ENCODE measurements around the gene IDH3G. TPM values are rescaled to one million over a fixed set of nuclear protein-coding genes. Genes with fewer than 3 reads are reported as not detected.
"Not testable (repeated sequence)": the region's sequence is repeated elsewhere in the genome, so short reads cannot be mapped to it uniquely, and the experiment has no call there.

IDH3G gene
- total and polyA plus RNA-seq, 10 donors: 32.7 to 92.7 (median 58.1) TPM

- TF ChIP-seq POLR2AphosphoS5 (IDR thresholded peaks at IDR 0.05) (no peak), POLR2A (IDR thresholded peaks at IDR 0.05) (no peak), CTCF (IDR thresholded peaks at IDR 0.05 in 8 of 11, conservative IDR thresholded peaks at IDR 0.05 in 3 of 11) (no peak)
- Histone ChIP-seq H3K4me3 (no peak overlapping the region), H3K9me3 (no peaks in the 10 kb centered on the region), H3K27ac (no peak overlapping the region), H3K27me3 (replicated peaks in 1 of 7) (peaks cover 0 to 11% (median 0%) of the 10 kb centered on the region in 7 donors), H3K4me1 (peaks cover 0 to 2% (median 0%) of the 10 kb centered on the region in 6 donors), H3K36me3 (no peaks in the 10 kb centered on the region)
- peak; percentile 41 for DNase-seq
- intact Hi-C loops (cut with DNase I; ENCODE audit: low total_unique reads): no loop called here
- 72 to 81% (median 74%) methylated on average over 12 of the region's 12 CpGs for WGBS, 5 donors
Measured at GRCh38 chrX:153750127-153750774, 43.9 kb downstream of the IDH3G start.

GRCh38 chrX:153749017-153749416, 45.2 kb downstream of the IDH3G start:
- WGBS, 5 donors: 77 to 92% (median 82%) methylated on average over 7 of the region's 7 CpGs
- intact Hi-C loops (cut with DNase I; ENCODE audit: low total_unique reads); H3K9me3 ChIP-seq; H3K4me1 ChIP-seq; H3K27ac ChIP-seq; H3K36me3 ChIP-seq; H3K4me3 ChIP-seq; DNase-seq: not testable (repeated sequence)
- H3K27me3 ChIP-seq (replicated peaks in 1 of 7): peaks cover 0 to 15% (median 0%) of the 10 kb centered on the region in 7 donors

- H3K9me3 ChIP-seq; H3K36me3 ChIP-seq; H3K4me3 ChIP-seq; intact Hi-C loops (cut with DNase I; ENCODE audit: low total_unique reads); H3K27ac ChIP-seq; DNase-seq: not testable (repeated sequence)
- Histone ChIP-seq H3K4me1 (peaks cover 0 to 20% (median 7%) of the 10 kb centered on the region in 6 donors), H3K27me3 (replicated peaks in 1 of 7) (peaks cover 0 to 18% (median 0%) of the 10 kb centered on the region in 7 donors)
- WGBS, 5 donors: 80 to 96% (median 83%) methylated on average over 6 of the region's 6 CpGs
Measured at GRCh38 chrX:153746991-153747390, 47.2 kb downstream of the IDH3G start.

GRCh38 chrX:153746359-153746758, 47.8 kb downstream of the IDH3G start:
- DNase-seq: no peak
- no peak for TF ChIP-seq POLR2A (IDR thresholded peaks at IDR 0.05)
- TF ChIP-seq POLR2AphosphoS5 (IDR thresholded peaks at IDR 0.05): no peak
- TF ChIP-seq CTCF (IDR thresholded peaks at IDR 0.05 in 8 of 11, conservative IDR thresholded peaks at IDR 0.05 in 3 of 11): no peak
- peaks cover 0 to 23% (median 7%) of the 10 kb centered on the region in 6 donors for H3K4me1 ChIP-seq
- H3K36me3 ChIP-seq: peaks cover 0 to 4% (median 0%) of the 10 kb centered on the region in 6 donors
- H3K9me3 ChIP-seq: no peaks in the 10 kb centered on the region
- peaks cover 0 to 18% (median 0%) of the 10 kb centered on the region in 7 donors for H3K27me3 ChIP-seq (replicated peaks in 1 of 7)
- no peak overlapping the region for H3K27ac ChIP-seq
- 79 to 98% (median 91%) methylated on average over 3 of the region's 3 CpGs for WGBS, 5 donors
- no peak overlapping the region for H3K4me3 ChIP-seq
- intact Hi-C loops (cut with DNase I; ENCODE audit: low total_unique reads): no loop called here

GRCh38 chrX:153745067-153745433, 49.1 kb downstream of the IDH3G start:
- Histone ChIP-seq H3K27me3 (replicated peaks in 1 of 7) (peaks cover 0 to 14% (median 0%) of the 10 kb centered on the region in 7 donors), H3K4me1 (peaks cover 0 to 37% (median 8%) of the 10 kb centered on the region in 6 donors), H3K36me3 (peaks cover 0 to 17% (median 0%) of the 10 kb centered on the region in 6 donors)
- H3K9me3 ChIP-seq; H3K27ac ChIP-seq; H3K4me3 ChIP-seq; intact Hi-C loops (cut with DNase I; ENCODE audit: low total_unique reads): not testable (repeated sequence)
- peak in 2 of 3 donors; percentile 19 to 37 for TF ChIP-seq POLR2AphosphoS5 (IDR thresholded peaks at IDR 0.05)
- 22 to 58% (median 33%) methylated on average over 4 to 12 of the region's 12 CpGs for WGBS, 5 donors
- DNase-seq: peak; percentile 78

All from spleen (tissue), 11 donors.